Glutamatergic neuron (in vitro differentiated cells): Measurements from ENCODE around the gene SNX3. TPM values are rescaled to one million over a fixed set of nuclear protein-coding genes. Genes with fewer than 3 reads are reported as not detected.

Experiments
- DNase-seq: peaks from one replicate; pipeline ENCODE4 v3.0.0; 2022
- H3K27ac Mint-ChIP-seq: one replicate; pipeline ENCODE4 v1.8.0; 2020; ENCODE audit warnings: mild to moderate bottlenecking, mixed read lengths, inconsistent platforms; ENCODE audit not compliant: unreplicated experiment
- H3K27me3 Mint-ChIP-seq: one replicate; pipeline ENCODE4 v1.8.0; 2020; ENCODE audit warnings: mild to moderate bottlenecking, moderate library complexity, mixed read lengths, inconsistent platforms; ENCODE audit not compliant: unreplicated experiment
- H3K36me3 Mint-ChIP-seq: one replicate; pipeline ENCODE4 v1.8.0; 2020; ENCODE audit warnings: mild to moderate bottlenecking, mixed read lengths, inconsistent platforms; ENCODE audit not compliant: unreplicated experiment
- H3K4me1 Mint-ChIP-seq: one replicate; pipeline ENCODE4 v1.8.0; 2020; ENCODE audit warnings: mild to moderate bottlenecking, low read depth, mixed read lengths, inconsistent platforms; ENCODE audit not compliant: unreplicated experiment
- H3K4me3 Mint-ChIP-seq: one replicate; pipeline ENCODE4 v1.8.0; 2020; ENCODE audit warnings: mild to moderate bottlenecking, mixed read lengths, inconsistent platforms; ENCODE audit not compliant: unreplicated experiment
- H3K9me3 Mint-ChIP-seq: one replicate; pipeline ENCODE4 v1.8.0; 2020; ENCODE audit warnings: mild to moderate bottlenecking, moderate library complexity, mixed read lengths, inconsistent platforms; ENCODE audit not compliant: unreplicated experiment
- CTCF ChIP-seq: fragments of 200-600 bp; sonication (generic); IDR thresholded peaks from one replicate; pipeline ENCODE4 v1.5.0; 2021; ENCODE audit not compliant: partially characterized antibody, unreplicated experiment
- total RNA-seq: library from RNA; stranded (reverse); fragmentation: NEBNext Ultra II Directional; extraction: Animal tissue kit (Norgen Biotek cat#: 25700); gene quantifications from one replicate; pipeline ENCODE4 v1.2.1, GENCODE V29; 2021; ENCODE audit not compliant: unreplicated experiment

SNX3 gene
- total RNA-seq, 1 donor from 2014 or later: 66.2 TPM

- H3K27ac Mint-ChIP-seq: no peak overlapping the region
- peaks cover 2% of the 10 kb centered on the region for H3K4me1 Mint-ChIP-seq
Measured at GRCh38 chr6:108211671-108212070, 49.2 kb downstream of the SNX3 start.

GRCh38 chr6:108210556-108210955 is 50.3 kb downstream of the SNX3 start:
- H3K36me3 Mint-ChIP-seq: peaks cover 5% of the 10 kb centered on the region
- TF ChIP-seq CTCF: no peak
- no peak for DNase-seq
- H3K4me1 Mint-ChIP-seq: peaks cover 2% of the 10 kb centered on the region
- H3K9me3 Mint-ChIP-seq: peaks cover 3% of the 10 kb centered on the region
- H3K4me3 Mint-ChIP-seq: no peak overlapping the region
- no peaks in the 10 kb centered on the region for H3K27me3 Mint-ChIP-seq
- H3K27ac Mint-ChIP-seq: no peak overlapping the region

More at GRCh38 chr6:108211671-108212070, 49.2 kb downstream of the SNX3 start:
- DNase-seq: no peak
- no peak overlapping the region for H3K4me3 Mint-ChIP-seq
- no peak for TF ChIP-seq CTCF
- peaks cover 3% of the 10 kb centered on the region for H3K9me3 Mint-ChIP-seq
- no peaks in the 10 kb centered on the region for H3K27me3 Mint-ChIP-seq
- peaks cover 5% of the 10 kb centered on the region for H3K36me3 Mint-ChIP-seq

- Mint-ChIP-seq H3K27me3 (no peaks in the 10 kb centered on the region), H3K27ac (no peak overlapping the region), H3K36me3 (peaks cover 5% of the 10 kb centered on the region), H3K4me3 (no peak overlapping the region), H3K4me1 (peaks cover 2% of the 10 kb centered on the region), H3K9me3 (peaks cover 3% of the 10 kb centered on the region)
- TF ChIP-seq CTCF: no peak
- DNase-seq: no peak
Measured at GRCh38 chr6:108209738-108210137, 51.1 kb downstream of the SNX3 start.

GRCh38 chr6:108207013-108207412 is 53.8 kb downstream of the SNX3 start:
- Mint-ChIP-seq H3K36me3 (peaks cover 5% of the 10 kb centered on the region), H3K27ac (no peak overlapping the region), H3K4me1 (peaks cover 2% of the 10 kb centered on the region)

More at GRCh38 chr6:108207013-108207412, 53.8 kb downstream of the SNX3 start:
- no peak for TF ChIP-seq CTCF
- Mint-ChIP-seq H3K9me3 (peaks cover 3% of the 10 kb centered on the region), H3K4me3 (no peak overlapping the region), H3K27me3 (no peaks in the 10 kb centered on the region)
- DNase-seq: no peak
